H1 (cell line): ENCODE results near the gene SRCIN1. TPM values are rescaled to one million over a fixed set of nuclear protein-coding genes. Genes with fewer than 3 reads are reported as not detected.

Source experiments
- ASH2L ChIP-seq: fragments of 200-600, 300-600 bp; sonication (generic); IDR thresholded peaks from one replicate; pipeline ENCODE4 v1.7.1; 2017; ENCODE audit warnings: low read length
- polyA plus RNA-seq, 7 experiments: library from polyadenylated mRNA; depleted of rRNA in 3 of 7; stranded (reverse) in 5 of 7; unstranded in 2 of 7; fragments of >200 nt in 5 of 7; fragments of 200-250 nt in 2 of 7; gene quantifications; 1 replicate in 5 of 7; 2 replicates in 1 of 7; 4 replicates in 1 of 7; pipeline versions ENCODE4 v1.2.1 to v1.2.3, GENCODE V29; 2011 to 2013; ENCODE audit warnings: missing spikeins in 2 of 7, mixed read lengths in 2 of 7
- total RNA-seq: library from RNA; stranded (reverse); fragmentation: NEBNext Ultra II Directional; extraction: Animal tissue kit (Norgen Biotek cat#: 25700); gene quantifications from 2 replicates; pipeline ENCODE4 v1.2.1, GENCODE V29; 2021
- TF ChIP-seq, protein P1 (sequence below), 3 experiments: IDR thresholded peaks; 1 replicate in 2 of 3; 2 replicates in 1 of 3; pipeline versions ENCODE4 v1.5.1 to v1.6.1; 2011; ENCODE audit warnings: low read length in 3 of 3, mild to moderate bottlenecking in 3 of 3, inconsistent platforms in 2 of 3, low read depth in 1 of 3, moderate library complexity in 1 of 3; ENCODE audit not compliant: insufficient read depth in 1 of 3; ENCODE audit errors: control extremely low read depth in 1 of 3
- TF ChIP-seq, protein P2 (sequence below): IDR thresholded peaks from 2 replicates; pipeline ENCODE4 v1.6.1; 2012; ENCODE audit warnings: inconsistent platforms

The SRCIN1 gene
- total and polyA plus RNA-seq, 2 of the 8 experiments (the other 6 are each of a cell fraction or from before 2014, with no cell fraction given) = 2.8 to 3.8 TPM

GRCh38 chr17:38541281-38541680 is 64.5 kb downstream of the SRCIN1 start (continued):
- TF ChIP-seq, protein P1, sequence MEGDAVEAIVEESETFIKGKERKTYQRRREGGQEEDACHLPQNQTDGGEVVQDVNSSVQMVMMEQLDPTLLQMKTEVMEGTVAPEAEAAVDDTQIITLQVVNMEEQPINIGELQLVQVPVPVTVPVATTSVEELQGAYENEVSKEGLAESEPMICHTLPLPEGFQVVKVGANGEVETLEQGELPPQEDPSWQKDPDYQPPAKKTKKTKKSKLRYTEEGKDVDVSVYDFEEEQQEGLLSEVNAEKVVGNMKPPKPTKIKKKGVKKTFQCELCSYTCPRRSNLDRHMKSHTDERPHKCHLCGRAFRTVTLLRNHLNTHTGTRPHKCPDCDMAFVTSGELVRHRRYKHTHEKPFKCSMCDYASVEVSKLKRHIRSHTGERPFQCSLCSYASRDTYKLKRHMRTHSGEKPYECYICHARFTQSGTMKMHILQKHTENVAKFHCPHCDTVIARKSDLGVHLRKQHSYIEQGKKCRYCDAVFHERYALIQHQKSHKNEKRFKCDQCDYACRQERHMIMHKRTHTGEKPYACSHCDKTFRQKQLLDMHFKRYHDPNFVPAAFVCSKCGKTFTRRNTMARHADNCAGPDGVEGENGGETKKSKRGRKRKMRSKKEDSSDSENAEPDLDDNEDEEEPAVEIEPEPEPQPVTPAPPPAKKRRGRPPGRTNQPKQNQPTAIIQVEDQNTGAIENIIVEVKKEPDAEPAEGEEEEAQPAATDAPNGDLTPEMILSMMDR (IDR thresholded peaks at IDR 0.05; ENCODE audit: control extremely low read depth in 1 of 3, insufficient read depth in 1 of 3, low read depth in 1 of 3, low read length in 3 of 3) = no peak
- no peak for TF ChIP-seq ASH2L
- TF ChIP-seq, protein P2, sequence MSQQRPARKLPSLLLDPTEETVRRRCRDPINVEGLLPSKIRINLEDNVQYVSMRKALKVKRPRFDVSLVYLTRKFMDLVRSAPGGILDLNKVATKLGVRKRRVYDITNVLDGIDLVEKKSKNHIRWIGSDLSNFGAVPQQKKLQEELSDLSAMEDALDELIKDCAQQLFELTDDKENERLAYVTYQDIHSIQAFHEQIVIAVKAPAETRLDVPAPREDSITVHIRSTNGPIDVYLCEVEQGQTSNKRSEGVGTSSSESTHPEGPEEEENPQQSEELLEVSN = no peak
